SW 1271 (cell line): ENCODE measurements around the gene MOCS3.

Source experiments
- DNase-seq, 2 experiments: peaks; one replicate each; lab custom pipeline; 2025; lab: John Stamatoyannopoulos, UW

The MOCS3 gene

GRCh38 chr20:50982363-50982762, 23.7 kb downstream of the MOCS3 start:
- peak in 1 of 2 experiments; percentile 43 for DNase-seq

GRCh38 chr20:50983321-50983720, 24.7 kb downstream of the MOCS3 start:
- no peak for DNase-seq

- DNase-seq, result peak; percentile 59 to 93
Measured at GRCh38 chr20:50987493-50988210, 29.0 kb downstream of the MOCS3 start.

GRCh38 chr20:50991076-50991475, 32.5 kb downstream of the MOCS3 start:
- no peak for DNase-seq

- no peak for DNase-seq
Measured at GRCh38 chr20:50992336-50992732, 33.7 kb downstream of the MOCS3 start.

- DNase-seq, result peak; percentile 55 to 75
Measured at GRCh38 chr20:50992733-50993457, 34.3 kb downstream of the MOCS3 start.

GRCh38 chr20:50993876-50994275, 35.3 kb downstream of the MOCS3 start:
- DNase-seq, result no peak

- no peak for DNase-seq
Measured at GRCh38 chr20:50995506-50995905, 36.9 kb downstream of the MOCS3 start.

GRCh38 chr20:50996901-50997865, 38.6 kb downstream of the MOCS3 start:
- DNase-seq, result no peak

GRCh38 chr20:50999355-50999754, 40.7 kb downstream of the MOCS3 start:
- no peak for DNase-seq

- no peak for DNase-seq
Measured at GRCh38 chr20:51001430-51002265, 43.0 kb downstream of the MOCS3 start.

GRCh38 chr20:51002633-51003032, 44.0 kb downstream of the MOCS3 start:
- no peak for DNase-seq

GRCh38 chr20:51003753-51004152, 45.1 kb downstream of the MOCS3 start:
- no peak for DNase-seq

- DNase-seq, result no peak
Measured at GRCh38 chr20:51004305-51004727, 45.7 kb downstream of the MOCS3 start.

- no peak for DNase-seq
Measured at GRCh38 chr20:51004781-51005180, 46.2 kb downstream of the MOCS3 start.

GRCh38 chr20:51005214-51005613, 46.6 kb downstream of the MOCS3 start:
- DNase-seq, result no peak

GRCh38 chr20:51008718-51009117, 50.1 kb downstream of the MOCS3 start:
- no peak for DNase-seq

- no peak for DNase-seq
Measured at GRCh38 chr20:51009303-51010042, 50.9 kb downstream of the MOCS3 start.

- DNase-seq, result no peak
Measured at GRCh38 chr20:51010043-51010365, 51.4 kb downstream of the MOCS3 start.

GRCh38 chr20:51010932-51011331, 52.3 kb downstream of the MOCS3 start:
- DNase-seq, result no peak

GRCh38 chr20:51011479-51011878, 52.9 kb downstream of the MOCS3 start:
- DNase-seq, result no peak
